Choroid plexus epithelial cell (primary cell): ENCODE data around the gene NELL1.

Experiments
- DNase-seq: peaks from one replicate; pipeline ENCODE4 v3.0.0-alpha.2; 2010; ENCODE audit warnings: low read depth
- H3K4me3 ChIP-seq: 2 replicates; pipeline ENCODE4 v1.5.1; 2011; ENCODE audit warnings: low read depth, mild to moderate bottlenecking, control low read depth, low read length, moderate library complexity
- TF ChIP-seq, protein P1 (sequence below): conservative IDR thresholded peaks from 2 replicates; pipeline ENCODE4 v1.5.1; 2011; ENCODE audit warnings: low read depth, mild to moderate bottlenecking, control low read depth, inconsistent platforms, low read length, moderate library complexity

The NELL1 gene

DNA sequence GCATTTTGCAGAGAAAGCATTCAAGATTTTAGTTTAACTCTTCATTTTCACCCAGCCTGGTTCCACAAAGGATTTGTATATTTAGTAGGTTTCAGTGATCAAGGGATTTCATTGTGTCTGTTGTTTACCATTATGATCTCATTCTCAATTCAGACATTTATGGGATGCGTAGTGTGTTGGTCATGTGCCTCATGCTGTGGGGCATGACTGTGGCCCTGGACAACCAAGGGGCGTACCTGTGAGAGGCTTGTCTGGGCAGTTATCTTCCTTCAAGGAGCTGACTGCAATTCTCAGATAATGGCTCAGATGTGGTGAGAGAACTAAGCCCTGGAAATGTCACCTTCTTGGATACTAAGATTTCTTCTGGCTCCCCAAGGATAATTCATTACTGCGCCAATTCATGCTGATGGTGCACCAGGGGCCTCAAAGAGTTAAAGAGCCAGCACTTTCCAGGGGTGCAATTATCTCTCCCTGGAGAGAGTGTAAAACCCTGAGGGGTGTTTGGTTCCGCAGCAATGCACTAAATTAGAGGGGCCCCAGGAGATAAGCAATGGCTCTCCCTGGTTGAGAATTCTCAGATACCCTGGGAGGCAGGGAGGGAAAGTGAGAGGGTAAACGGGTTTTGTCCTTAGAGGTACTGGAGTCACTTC is 37.7 kb upstream of the NELL1 start:
- no peak for DNase-seq
- TF ChIP-seq, protein P1, sequence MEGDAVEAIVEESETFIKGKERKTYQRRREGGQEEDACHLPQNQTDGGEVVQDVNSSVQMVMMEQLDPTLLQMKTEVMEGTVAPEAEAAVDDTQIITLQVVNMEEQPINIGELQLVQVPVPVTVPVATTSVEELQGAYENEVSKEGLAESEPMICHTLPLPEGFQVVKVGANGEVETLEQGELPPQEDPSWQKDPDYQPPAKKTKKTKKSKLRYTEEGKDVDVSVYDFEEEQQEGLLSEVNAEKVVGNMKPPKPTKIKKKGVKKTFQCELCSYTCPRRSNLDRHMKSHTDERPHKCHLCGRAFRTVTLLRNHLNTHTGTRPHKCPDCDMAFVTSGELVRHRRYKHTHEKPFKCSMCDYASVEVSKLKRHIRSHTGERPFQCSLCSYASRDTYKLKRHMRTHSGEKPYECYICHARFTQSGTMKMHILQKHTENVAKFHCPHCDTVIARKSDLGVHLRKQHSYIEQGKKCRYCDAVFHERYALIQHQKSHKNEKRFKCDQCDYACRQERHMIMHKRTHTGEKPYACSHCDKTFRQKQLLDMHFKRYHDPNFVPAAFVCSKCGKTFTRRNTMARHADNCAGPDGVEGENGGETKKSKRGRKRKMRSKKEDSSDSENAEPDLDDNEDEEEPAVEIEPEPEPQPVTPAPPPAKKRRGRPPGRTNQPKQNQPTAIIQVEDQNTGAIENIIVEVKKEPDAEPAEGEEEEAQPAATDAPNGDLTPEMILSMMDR, result no peak
- no peak overlapping the region for H3K4me3 ChIP-seq

- H3K4me3 ChIP-seq, result no peak overlapping the region
- TF ChIP-seq, protein P1, result no peak
- DNase-seq, result no peak
Measured at GRCh38 chr11:20632169-20632532, 37.2 kb upstream of the NELL1 start.

GRCh38 chr11:20634044-20634443 is 35.3 kb upstream of the NELL1 start:
- DNase-seq, result no peak
- no peak overlapping the region for H3K4me3 ChIP-seq
- TF ChIP-seq, protein P1, result no peak

DNA sequence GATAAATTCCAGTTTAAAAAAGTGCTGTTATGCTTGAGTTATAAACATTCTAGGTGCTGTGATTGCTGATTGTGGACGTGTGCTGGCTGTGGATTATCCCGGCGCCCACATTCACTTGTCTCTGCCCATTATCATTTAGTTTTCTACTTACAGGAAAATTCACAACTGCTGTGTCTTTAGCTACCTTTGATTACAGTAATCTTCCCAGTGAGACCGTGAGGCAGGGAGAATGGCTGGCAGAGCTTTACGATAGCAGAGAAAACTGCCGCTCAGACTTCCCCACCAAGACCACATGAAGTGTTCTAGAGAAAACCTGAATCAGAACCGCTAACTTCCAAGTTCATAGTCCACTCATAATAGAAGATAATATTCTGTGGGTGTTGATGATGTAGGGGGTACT is 34.6 kb upstream of the NELL1 start:
- no peak overlapping the region for H3K4me3 ChIP-seq
- no peak for DNase-seq
- TF ChIP-seq, protein P1, result no peak

GRCh38 chr11:20638074-20638473 is 31.3 kb upstream of the NELL1 start:
- TF ChIP-seq, protein P1, result no peak

DNA sequence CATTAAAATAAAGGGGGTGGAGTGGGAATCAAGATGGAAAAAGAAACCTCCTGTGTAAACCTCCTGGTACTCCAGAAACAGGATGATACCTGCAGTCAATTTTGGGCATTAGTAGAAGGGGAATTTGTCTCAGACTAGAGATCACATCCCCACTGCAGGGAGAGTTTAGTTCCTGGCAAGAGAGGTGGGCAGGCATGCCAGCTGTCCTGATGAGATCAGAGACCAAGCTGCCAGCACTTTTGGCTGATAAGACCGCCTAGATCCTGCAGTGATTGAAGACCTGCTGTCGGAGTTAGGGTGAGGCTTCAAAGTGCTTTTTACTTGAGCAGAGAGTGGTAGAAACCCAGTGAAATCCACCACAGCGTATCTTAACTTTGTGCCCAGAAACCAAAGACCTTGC is 29.7 kb upstream of the NELL1 start:
- TF ChIP-seq, protein P1, result no peak
- no peak overlapping the region for H3K4me3 ChIP-seq
- DNase-seq, result no peak

More at GRCh38 chr11:20638074-20638473, 31.3 kb upstream of the NELL1 start:
- H3K4me3 ChIP-seq, result no peak overlapping the region
- DNase-seq, result no peak

- TF ChIP-seq, protein P1, result no peak
- H3K4me3 ChIP-seq, result no peak overlapping the region
- no peak for DNase-seq
Measured at GRCh38 chr11:20640401-20640800, 29.0 kb upstream of the NELL1 start.
